Measurements from ENCODE around the gene KHNYN.
"Not testable (repeated sequence)": the region's sequence is repeated elsewhere in the genome, so short reads cannot be mapped to it uniquely, and the experiment has no call there.

KHNYN gene

GRCh38 chr14:24481622-24482324, 52.0 kb downstream of the KHNYN start:
- peak; percentile 56 for DNase-seq

GRCh38 chr14:24482699-24483303, 53.0 kb downstream of the KHNYN start:
- DNase-seq = not testable (repeated sequence)

GRCh38 chr14:24483604-24484252, 54.0 kb downstream of the KHNYN start:
- peak; percentile 44 for DNase-seq

All from CD4-positive, alpha-beta T cell treated with Interleukin-10 for 1 hour (primary cell).